ENCODE data around the gene SECISBP2. TPM values are rescaled to one million over a fixed set of nuclear protein-coding genes. Genes with fewer than 3 reads are reported as not detected.

The SECISBP2 gene
- total and polyA plus RNA-seq, 7 donors = 26.2 to 80.8 (median 40.2) TPM

DNA sequence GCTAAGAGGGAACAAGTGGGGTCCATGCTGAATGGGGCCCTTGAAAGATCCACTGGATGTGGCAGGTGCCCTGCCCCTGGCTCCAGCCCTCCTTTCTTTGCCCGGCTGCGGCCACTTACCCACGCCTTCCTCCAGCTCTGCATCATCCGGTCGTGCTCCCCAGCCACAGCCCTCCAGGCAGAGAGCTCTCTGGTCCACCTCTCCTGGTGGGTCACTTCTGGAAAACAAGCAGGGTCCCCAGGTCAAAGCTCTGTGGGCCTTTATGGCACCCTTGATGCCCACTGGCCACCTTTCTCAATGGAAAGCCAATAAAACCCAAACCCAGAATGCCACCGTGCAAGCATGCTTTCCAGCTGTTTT, 45.0 kb downstream of the SECISBP2 start:
- WGBS, 3 donors = 89 to 90% (median 89%) methylated on average over 6 of the region's 6 CpGs
- Histone ChIP-seq H3K27me3 (ENCODE audit: insufficient read depth in 3 of 3, low read length in 2 of 3) (no peaks in the 10 kb centered on the region), H3K36me3 (ENCODE audit: insufficient read depth in 1 of 2, low read depth in 1 of 2) (peaks cover 3 to 58% of the 10 kb centered on the region in 2 donors), H3K4me3 (no peak overlapping the region), H3K4me1 (peaks cover 26% of the 10 kb centered on the region), H3K9me3 (no peaks in the 10 kb centered on the region), H3K27ac (no peak overlapping the region)
- TF ChIP-seq, protein P1, sequence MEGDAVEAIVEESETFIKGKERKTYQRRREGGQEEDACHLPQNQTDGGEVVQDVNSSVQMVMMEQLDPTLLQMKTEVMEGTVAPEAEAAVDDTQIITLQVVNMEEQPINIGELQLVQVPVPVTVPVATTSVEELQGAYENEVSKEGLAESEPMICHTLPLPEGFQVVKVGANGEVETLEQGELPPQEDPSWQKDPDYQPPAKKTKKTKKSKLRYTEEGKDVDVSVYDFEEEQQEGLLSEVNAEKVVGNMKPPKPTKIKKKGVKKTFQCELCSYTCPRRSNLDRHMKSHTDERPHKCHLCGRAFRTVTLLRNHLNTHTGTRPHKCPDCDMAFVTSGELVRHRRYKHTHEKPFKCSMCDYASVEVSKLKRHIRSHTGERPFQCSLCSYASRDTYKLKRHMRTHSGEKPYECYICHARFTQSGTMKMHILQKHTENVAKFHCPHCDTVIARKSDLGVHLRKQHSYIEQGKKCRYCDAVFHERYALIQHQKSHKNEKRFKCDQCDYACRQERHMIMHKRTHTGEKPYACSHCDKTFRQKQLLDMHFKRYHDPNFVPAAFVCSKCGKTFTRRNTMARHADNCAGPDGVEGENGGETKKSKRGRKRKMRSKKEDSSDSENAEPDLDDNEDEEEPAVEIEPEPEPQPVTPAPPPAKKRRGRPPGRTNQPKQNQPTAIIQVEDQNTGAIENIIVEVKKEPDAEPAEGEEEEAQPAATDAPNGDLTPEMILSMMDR (IDR thresholded peaks at IDR 0.05) = no peak
- DNase-seq = no peak
- no peak for ATAC-seq
- intact Hi-C loops (cut with DNase I) = no loop called here

DNA sequence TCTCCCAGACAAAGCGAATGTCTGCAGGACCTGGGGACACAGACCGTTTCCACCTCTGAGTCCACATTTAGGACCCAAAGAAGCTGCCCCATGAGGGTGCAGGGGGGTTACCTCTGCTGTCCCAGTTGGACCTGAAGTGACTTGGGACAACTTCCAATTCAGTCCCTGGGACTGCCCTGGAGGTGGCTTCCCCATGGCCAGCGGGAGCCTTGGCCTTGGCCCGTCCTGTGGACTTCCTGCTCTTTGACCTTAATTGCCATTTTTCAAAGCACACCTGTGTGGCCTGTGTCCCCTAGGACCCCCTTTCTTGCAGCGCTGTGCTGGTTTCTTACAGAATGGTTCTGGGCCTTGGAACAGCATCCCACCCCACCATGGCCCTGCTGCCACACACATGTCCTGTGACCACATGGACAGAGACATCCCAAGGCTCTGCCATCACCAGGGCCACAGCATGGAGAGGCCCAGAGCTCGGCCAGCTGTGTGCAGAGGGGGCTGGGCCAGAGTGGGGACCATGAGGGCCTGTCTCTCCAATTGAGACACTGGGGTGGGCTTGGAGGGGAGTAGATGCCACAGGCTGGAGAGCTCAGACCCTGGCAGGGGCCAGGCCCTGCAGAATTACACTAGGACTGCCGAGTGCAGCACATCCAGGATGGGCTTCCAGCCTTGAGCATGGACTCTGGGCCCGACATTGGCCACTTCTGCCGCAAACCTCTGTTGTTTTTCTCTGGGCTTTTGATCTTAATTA, 45.8 kb downstream of the SECISBP2 start:
- Histone ChIP-seq H3K36me3 (ENCODE audit: insufficient read depth in 1 of 2, low read depth in 1 of 2) (peaks cover 0 to 58% of the 10 kb centered on the region in 2 donors), H3K9me3 (no peaks in the 10 kb centered on the region), H3K27me3 (ENCODE audit: insufficient read depth in 3 of 3, low read length in 2 of 3) (no peaks in the 10 kb centered on the region), H3K4me3 (no peak overlapping the region), H3K27ac (no peak overlapping the region), H3K4me1 (peaks cover 19% of the 10 kb centered on the region)
- TF ChIP-seq, protein P1 (IDR thresholded peaks at IDR 0.05) = no peak
- 84 to 89% (median 86%) methylated on average over 9 of the region's 9 CpGs for WGBS, 3 donors
- no peak for ATAC-seq
- DNase-seq = no peak
- intact Hi-C loops (cut with DNase I) = no loop called here

DNA sequence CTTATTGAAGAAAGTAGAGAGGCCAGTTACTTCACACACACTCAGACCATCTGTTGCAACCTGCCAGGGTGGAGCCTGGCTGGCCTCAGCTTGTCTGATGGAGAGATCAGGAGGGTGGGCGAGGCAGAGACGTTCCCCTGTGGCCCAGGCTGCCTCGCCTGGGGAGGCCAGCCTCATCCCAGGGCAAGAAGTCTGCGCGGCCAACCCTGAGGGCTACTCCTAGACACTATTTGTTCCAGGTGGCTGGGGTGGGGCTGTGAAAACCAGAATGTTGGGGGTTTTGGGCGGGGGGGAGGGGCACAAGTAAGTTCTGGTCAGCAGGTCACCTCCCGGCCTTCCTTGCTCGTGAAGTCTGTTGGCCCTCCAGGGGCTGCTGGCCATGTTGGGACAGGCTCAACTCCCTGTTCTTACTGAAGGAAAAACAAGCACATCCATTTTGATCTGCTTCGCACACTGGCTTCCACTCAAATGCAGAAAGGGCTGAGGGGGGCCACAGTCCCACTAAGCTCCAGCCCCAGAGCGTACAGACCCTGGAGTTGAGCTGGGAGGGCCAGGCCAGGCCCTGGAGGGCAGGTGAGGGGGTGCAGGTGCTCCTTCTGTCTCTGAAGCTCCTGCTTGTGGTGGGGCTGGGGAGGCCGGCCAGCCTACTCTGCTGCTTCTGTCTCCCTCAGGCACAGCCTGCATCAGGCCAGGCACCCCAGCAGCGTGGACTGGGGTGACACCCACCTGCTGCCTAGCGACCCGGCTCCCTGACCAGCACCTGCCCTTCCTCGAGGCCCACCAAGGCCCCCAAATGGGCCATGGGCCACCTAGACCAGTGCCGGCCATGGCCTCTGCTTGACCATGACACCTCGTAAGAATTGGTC, 46.6 kb downstream of the SECISBP2 start:
- H3K4me1 ChIP-seq = peaks cover 11% of the 10 kb centered on the region
- no peak overlapping the region for H3K4me3 ChIP-seq
- TF ChIP-seq, protein P1 (IDR thresholded peaks at IDR 0.05) = no peak
- no peaks in the 10 kb centered on the region for H3K27me3 ChIP-seq (ENCODE audit: insufficient read depth in 3 of 3, low read length in 2 of 3)
- H3K27ac ChIP-seq = no peak overlapping the region
- 93 to 94% (median 93%) methylated on average over 17 of the region's 17 CpGs for WGBS, 3 donors
- H3K9me3 ChIP-seq = no peaks in the 10 kb centered on the region
- ATAC-seq (no peak), DNase-seq (no peak)
- intact Hi-C loops (cut with DNase I) = no loop called here
- peaks cover 0 to 58% of the 10 kb centered on the region in 2 donors for H3K36me3 ChIP-seq (ENCODE audit: insufficient read depth in 1 of 2, low read depth in 1 of 2)

DNA sequence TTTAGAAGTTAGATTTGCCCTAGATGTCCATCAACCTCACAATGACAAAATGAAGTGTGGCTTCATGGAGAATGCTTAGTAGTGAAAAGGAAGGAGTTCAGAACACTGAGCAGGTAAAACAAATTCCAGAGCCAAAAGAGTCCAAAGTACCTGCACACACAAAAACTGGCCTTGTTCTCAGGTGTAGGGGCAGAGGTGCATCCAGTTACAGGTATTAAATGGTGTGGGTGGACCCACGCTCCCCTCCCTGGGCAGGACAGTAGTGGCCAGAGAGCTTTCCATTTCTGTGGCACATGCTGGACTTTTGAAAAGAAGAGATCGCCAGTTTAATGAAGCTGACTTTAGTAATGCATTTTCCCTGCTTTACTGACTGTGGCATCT, 47.2 kb downstream of the SECISBP2 start:
- TF ChIP-seq, protein P1 (IDR thresholded peaks at IDR 0.05) = no peak

More for the DNA sequence above, 47.2 kb downstream of the SECISBP2 start:
- peaks cover 0 to 53% of the 10 kb centered on the region in 2 donors for H3K36me3 ChIP-seq (ENCODE audit: insufficient read depth in 1 of 2, low read depth in 1 of 2)
- WGBS, 3 donors = 85 to 97% (median 87%) methylated on average over 2 of the region's 2 CpGs
- H3K27ac ChIP-seq = no peak overlapping the region
- ATAC-seq = no peak
- DNase-seq = no peak
- H3K4me1 ChIP-seq = peaks cover 4% of the 10 kb centered on the region
- H3K27me3 ChIP-seq (ENCODE audit: insufficient read depth in 3 of 3, low read length in 2 of 3) = no peaks in the 10 kb centered on the region
- H3K4me3 ChIP-seq = no peak overlapping the region
- H3K9me3 ChIP-seq = no peaks in the 10 kb centered on the region
- intact Hi-C loops (cut with DNase I) = no loop called here
